ENCODE results near the gene ZNF276. TPM values are rescaled to one million over a fixed set of nuclear protein-coding genes. Genes with fewer than 3 reads are reported as not detected.

ZNF276 gene
- total RNA-seq, 4 donors from 2014 or later = 44.7 to 62.0 (median 52.8) TPM

GRCh38 chr16:89732142-89732917, 11.0 kb downstream of the ZNF276 start:
- TF ChIP-seq CTCF (IDR thresholded peaks at IDR 0.05) (no peak), POLR2A (IDR thresholded peaks at IDR 0.05) (no peak)
- intact Hi-C loops (cut with DNase I; ENCODE audit: low total_unique reads) = no loop called here
- WGBS, 2 donors = 88 to 89% methylated on average over 24 of the region's 24 CpGs
- DNase-seq (ENCODE audit: low spot score in 2 of 2) = no peak
- no peak overlapping the region for H3K4me3 ChIP-seq (ENCODE audit: low read depth, poor library complexity, severe bottlenecking)

GRCh38 chr16:89732918-89733242, 11.5 kb downstream of the ZNF276 start:
- no peak for TF ChIP-seq CTCF (IDR thresholded peaks at IDR 0.05)
- TF ChIP-seq POLR2A (IDR thresholded peaks at IDR 0.05) = no peak
- WGBS, 2 donors = 88 to 97% methylated on average over 9 of the region's 9 CpGs
- no peak for DNase-seq (ENCODE audit: low spot score in 2 of 2)
- no peak overlapping the region for H3K4me3 ChIP-seq (ENCODE audit: low read depth, poor library complexity, severe bottlenecking)
- intact Hi-C loops (cut with DNase I; ENCODE audit: low total_unique reads) = no loop called here

- intact Hi-C loops (cut with DNase I; ENCODE audit: low total_unique reads) = no loop called here
- TF ChIP-seq CTCF (IDR thresholded peaks at IDR 0.05) (no peak), POLR2A (IDR thresholded peaks at IDR 0.05) (no peak)
- 84 to 93% methylated on average over 13 to 17 of the region's 17 CpGs for WGBS, 2 donors
- no peak for DNase-seq (ENCODE audit: low spot score in 2 of 2)
- no peak overlapping the region for H3K4me3 ChIP-seq (ENCODE audit: low read depth, poor library complexity, severe bottlenecking)
Observed at GRCh38 chr16:89733322-89733721, 12.0 kb downstream of the ZNF276 start.

- no peak for DNase-seq (ENCODE audit: low spot score in 2 of 2)
- no peak overlapping the region for H3K4me3 ChIP-seq (ENCODE audit: low read depth, poor library complexity, severe bottlenecking)
- no peak for TF ChIP-seq POLR2A (IDR thresholded peaks at IDR 0.05)
- TF ChIP-seq CTCF (IDR thresholded peaks at IDR 0.05) = no peak
- intact Hi-C loops (cut with DNase I; ENCODE audit: low total_unique reads) = no loop called here
- 91 to 95% methylated on average over 21 of the region's 21 CpGs for WGBS, 2 donors
Observed at GRCh38 chr16:89733792-89734191, 12.5 kb downstream of the ZNF276 start.

GRCh38 chr16:89736554-89736953, 15.2 kb downstream of the ZNF276 start:
- 96% methylated on average over 2 to 3 of the region's 3 CpGs for WGBS, 2 donors
- TF ChIP-seq CTCF (IDR thresholded peaks at IDR 0.05) = no peak
- no peak for TF ChIP-seq POLR2A (IDR thresholded peaks at IDR 0.05)
- DNase-seq (ENCODE audit: low spot score in 2 of 2) = no peak
- no peak overlapping the region for H3K4me3 ChIP-seq (ENCODE audit: low read depth, poor library complexity, severe bottlenecking)
- intact Hi-C loops (cut with DNase I; ENCODE audit: low total_unique reads) = no loop called here
